Activated naive CD8-positive, alpha-beta T cell treated with anti-CD3 and anti-CD28 coated beads, Interleukin-2, amount 50 U/mL, for 16 hours (primary cell): Measurements from ENCODE around the gene COX4I1.

Source experiments
- DNase-seq: peaks from one replicate; pipeline ENCODE4 v3.0.0-alpha.2; 2020; ENCODE audit warnings: low read depth, low spot score

COX4I1 gene

DNA sequence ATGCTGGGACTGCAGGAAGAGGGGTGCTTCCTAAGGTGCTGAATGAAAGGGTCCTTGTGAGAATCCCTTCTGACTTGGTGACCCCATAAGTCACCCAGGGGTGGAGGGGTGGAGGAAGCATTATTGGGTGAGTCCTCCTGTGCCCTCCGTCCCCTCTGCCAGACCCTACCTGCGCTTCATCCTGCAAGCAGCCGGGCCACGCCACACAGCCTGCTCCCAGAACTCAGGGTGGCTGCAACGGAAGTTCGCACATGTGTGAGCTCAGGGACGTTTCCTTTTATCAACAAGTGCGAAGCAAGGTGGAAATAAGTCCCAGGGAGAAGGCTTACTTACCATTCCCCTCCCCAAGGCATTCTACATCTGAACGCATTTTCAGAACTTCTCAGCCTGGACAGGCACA lies 40.9 kb downstream of the COX4I1 start:
- no peak for DNase-seq

DNA sequence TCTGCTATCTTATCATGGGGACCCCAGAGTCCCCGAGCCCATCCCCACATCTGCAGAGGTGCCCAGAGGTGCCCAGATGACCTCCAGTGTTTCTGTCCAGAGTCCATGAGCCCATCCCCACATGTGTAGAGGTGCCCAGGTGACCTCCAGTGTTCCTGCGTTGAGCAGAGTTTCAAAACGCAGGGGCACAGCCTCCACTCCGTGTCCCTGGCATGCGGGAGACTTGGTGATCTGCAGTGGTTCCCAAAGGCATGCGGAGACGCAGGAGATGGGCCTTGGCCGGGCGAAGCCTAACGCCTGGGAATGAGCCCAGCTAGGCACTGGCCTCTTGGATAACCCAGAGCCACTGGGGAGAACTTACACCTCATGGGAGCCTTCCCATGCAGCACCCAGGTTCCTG lies 41.3 kb downstream of the COX4I1 start:
- no peak for DNase-seq

DNA sequence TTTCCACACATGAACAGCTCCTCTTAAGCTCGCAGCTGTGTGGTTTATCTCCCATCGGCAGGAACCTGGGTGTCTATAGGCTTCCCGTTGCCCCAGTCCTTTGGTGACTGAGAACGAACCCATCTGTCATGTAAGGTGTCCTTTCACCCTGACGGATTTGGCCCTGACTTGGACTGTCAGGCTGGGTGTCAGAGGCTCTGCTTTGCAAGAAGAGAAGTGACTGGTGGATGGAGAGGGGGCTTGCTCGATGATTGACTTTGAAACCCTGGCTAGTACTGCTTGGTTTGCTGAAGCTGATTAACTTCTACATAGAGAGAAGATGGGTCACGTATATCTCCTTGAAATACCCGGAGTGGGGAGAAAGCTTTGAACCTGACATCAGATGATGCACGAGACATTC lies 42.9 kb downstream of the COX4I1 start:
- DNase-seq, result no peak

DNA sequence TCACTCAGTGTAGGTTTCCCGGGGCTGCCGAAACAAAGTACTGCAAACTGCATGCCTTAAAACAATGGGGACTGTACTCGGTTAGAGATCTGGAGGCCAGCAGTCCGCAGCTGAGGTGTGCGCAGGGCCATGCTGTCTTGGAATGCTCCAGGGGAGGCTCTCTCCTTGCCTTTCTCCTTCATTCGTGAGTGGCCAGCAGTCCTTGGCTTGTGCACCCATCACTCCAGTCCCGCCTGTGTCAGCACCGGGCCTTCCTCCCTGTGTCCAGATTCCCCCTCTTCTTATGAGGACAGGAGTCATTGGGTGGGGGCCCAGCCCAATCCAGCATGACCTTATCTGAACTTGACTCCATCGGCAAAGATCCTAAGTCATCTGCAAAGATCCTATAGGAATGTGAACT lies 43.4 kb downstream of the COX4I1 start:
- no peak for DNase-seq

DNA sequence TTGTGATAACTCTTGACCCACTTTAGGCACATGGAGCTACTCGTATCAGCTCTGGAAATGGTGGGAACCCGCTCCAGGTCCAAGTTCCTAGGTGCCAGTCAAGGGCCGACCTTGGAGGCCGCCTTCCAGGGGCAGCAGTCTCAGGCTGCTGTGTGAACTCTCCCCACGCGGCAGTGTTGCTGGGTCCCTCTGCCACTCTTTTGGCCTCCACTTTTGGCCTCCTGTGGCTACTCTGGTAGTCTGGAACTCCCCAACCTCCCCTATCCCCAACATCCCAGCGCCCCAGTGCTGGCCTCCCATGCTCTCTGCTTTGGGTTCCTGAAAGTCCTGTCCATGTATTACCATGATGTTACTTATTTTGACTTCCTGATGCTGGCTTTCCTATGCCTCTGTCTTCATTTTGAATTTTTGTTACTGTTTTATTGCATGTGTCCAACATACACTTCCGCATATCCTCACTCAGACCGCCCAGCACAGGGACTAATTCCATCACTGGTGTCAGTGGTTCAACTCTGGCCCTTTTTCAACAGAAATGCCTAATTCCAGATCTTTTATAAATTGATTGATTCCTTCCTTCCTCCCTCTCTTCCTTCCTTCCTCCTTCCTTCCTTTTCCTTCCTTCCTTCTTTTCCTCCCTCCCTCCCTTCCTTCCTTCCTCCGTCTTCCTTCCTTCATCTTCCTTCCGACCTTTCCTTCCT lies 44.1 kb downstream of the COX4I1 start:
- DNase-seq, result no peak

DNA sequence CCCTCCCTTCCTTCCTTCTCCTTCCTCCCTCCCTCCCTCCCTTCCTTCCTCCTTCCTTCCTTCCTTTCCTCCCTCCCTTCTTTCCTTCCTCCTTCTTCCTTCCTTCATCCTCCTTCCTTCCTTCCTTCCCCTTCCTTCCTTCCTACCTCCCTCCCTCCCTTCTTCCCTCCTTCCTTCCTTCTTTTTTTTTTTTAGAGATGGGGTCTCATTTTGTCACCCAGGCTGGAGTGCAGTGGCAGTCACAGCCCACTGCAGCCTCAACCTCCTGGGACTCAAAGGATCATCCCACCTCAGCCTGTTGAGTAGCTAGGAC lies 44.6 kb downstream of the COX4I1 start:
- DNase-seq, result no peak

DNA sequence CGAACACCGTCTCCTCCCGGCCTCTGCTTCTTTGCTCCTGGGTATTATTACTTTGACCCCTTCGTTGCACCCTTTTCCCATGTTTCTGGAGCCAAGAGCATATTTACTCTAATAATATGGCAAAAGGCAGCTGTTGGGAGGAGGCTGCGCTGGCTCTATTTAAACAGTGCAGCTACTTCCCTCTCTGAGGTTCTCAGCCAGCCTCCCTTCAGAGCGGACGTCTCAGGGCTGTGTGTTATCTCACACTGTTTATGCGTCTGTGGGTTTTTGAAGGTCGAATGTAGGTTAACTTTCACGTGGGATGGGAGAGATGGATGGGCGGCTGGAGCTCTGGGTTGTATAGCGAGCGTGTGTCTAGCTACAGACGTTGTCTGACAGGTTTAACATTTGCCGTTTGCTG lies 45.3 kb downstream of the COX4I1 start:
- DNase-seq, result no peak

DNA sequence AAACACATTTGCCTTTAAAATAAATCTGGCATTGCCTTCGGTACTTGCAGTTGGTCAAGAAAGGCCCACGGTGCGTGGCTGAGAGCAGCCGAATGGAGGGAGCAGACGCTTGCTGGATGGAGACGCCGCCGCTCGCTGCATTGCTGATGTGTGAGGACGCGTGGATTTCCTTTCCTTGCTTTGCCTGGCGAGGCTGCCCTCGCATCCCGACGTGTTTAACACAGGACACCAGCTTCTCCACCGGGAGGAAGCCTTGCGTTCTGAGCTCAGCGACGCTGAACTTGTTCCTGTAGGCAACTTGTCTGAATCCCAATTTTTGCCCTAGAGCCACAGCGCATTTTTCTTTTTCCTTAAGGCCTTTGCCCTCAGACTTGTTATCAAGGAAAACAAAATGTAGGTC lies 45.8 kb downstream of the COX4I1 start:
- DNase-seq, result no peak

DNA sequence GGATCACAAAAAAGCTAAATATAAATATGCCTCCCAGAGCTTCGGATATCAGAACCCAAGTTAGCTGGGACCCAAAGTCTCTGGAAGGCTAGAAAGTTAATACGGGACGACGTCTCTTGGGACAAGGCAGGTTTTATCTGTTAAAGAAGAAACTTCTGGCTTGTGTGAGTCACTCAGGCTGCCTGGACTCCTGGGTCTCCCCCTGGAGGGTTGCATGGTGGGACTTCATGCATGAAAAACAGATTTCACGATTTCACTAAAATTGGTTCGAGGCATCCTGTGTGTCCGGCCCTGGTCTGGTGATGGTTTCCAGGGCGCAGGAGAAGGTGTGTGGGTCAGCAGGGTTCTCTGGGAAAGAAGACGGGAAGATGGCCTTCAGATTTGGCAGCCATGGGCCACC lies 47.0 kb downstream of the COX4I1 start:
- no peak for DNase-seq

DNA sequence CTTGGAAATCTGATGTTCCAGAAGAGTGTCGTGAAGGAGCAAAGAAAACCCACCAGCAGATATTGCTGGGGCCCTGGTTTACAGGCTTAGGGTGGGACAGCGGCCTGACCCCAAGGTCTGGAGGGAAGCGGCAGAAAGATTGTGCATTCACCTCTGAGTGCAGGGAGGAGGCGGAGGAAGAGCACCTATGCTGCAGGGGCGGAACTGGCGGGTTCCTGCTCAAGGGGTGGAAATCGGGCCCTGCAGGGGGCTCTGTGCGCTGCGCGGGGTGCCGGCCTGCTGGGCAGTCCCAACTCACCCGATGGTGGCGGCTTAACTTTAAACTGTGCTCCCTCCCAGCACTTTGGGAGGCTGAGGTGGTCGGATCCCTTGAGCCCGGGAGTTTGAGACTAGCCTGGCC lies 47.5 kb downstream of the COX4I1 start:
- DNase-seq, result no peak

DNA sequence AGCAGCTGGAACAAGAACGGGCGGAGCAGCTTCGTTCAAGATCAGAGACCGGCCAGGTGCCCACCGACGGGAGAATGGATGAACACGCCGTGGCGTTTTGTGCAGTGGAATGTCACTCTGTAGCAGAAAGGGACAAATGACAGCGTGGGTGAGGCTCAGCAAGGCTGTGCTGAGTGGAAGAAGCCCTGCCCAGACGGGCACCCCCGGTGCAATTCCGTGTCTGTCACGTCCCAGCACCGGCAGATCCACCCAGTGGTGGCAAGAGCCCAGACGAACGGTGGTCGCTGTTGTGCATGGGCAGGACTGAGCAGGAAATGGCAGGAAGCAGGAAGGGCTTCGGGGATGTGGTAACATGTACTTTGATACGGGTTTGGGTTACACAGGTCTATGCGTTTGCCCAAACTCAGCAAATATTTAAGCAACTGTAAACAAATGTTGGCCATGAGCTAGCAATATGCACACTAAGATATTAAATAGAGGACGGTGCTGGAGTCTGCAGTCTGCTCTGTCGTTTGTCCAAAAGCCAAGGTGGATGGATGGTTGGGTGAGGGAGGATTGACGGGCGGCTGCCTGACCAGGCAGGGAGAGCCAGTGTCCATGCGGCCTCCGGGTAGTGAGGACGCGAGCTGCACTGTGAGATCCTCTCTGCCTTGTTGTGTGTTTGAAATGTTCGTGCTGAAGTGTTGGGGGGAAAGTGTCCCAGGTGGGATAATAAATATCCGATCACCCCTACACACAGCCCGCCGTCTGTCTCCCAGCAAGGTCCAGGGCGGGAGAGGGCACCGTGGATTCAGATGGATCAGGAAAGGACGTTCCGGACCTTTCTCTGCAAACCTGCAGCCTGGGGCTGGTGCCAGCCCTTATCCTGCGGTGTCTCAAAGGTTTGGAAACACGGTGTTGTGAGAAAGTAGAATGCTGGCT lies 48.4 kb downstream of the COX4I1 start:
- no peak for DNase-seq

DNA sequence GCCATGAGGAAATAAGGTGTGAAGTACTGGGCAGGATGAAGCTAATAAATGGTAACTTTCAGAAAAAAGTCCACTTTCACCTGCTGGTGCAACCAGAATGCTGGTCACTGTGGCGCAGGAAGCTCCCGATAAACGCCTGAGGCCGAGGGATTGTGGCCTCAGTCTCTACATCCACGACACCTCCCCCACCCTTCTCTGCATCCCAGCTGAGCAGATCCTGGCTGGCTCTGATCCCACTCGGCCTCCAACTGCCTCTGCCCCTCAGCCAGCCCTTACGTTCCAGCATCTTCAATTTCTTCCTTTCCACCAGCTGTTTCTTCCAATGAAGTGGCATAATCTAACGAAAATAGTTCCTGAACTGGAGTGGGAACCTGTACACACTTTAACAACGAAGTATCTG lies 49.5 kb downstream of the COX4I1 start:
- DNase-seq, result no peak

DNA sequence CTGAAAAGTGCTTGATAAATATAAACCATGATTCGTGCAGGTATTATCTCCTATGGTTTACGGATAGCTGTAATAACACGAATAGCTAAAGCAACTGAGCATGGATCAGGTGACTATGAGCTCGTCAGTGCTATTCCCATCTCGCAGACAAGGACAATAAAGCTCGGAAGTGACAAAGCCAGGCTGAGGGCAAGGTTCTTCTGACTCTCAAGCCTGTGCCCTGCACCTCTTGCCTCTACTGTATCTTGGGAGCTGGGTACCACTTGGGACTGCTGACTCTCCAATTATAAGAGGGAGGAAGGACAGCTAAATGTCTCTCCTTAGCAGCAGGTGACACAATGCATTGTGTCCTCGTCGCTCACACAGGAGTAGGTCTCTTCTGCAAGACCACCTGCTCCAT lies 49.9 kb downstream of the COX4I1 start:
- DNase-seq, result no peak

DNA sequence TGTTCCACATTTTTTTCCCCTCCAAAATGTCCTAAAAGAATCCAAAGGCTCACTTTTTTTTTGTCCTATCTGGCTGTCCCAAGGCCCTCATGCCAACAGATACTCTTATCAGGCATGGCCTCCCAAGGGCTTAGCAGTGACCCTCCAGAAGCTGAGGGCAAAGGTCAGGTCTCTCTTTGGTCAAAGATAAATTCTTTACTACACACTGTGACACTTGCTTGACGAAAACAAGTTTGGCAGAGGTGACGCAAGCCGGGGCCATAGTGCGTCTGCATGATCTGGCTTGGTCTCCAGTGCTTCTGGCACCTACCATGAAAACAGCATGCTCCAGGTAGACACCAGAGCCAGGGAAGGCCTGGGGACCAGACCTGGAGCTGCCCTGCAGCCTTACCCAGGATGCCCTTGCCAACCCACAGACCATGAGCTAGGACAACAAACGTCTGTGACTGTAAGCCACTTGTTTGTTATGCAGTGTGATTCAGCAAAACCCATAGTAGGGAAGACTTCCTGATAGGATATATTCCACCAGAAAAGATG lies 50.9 kb downstream of the COX4I1 start:
- no peak for DNase-seq

DNA sequence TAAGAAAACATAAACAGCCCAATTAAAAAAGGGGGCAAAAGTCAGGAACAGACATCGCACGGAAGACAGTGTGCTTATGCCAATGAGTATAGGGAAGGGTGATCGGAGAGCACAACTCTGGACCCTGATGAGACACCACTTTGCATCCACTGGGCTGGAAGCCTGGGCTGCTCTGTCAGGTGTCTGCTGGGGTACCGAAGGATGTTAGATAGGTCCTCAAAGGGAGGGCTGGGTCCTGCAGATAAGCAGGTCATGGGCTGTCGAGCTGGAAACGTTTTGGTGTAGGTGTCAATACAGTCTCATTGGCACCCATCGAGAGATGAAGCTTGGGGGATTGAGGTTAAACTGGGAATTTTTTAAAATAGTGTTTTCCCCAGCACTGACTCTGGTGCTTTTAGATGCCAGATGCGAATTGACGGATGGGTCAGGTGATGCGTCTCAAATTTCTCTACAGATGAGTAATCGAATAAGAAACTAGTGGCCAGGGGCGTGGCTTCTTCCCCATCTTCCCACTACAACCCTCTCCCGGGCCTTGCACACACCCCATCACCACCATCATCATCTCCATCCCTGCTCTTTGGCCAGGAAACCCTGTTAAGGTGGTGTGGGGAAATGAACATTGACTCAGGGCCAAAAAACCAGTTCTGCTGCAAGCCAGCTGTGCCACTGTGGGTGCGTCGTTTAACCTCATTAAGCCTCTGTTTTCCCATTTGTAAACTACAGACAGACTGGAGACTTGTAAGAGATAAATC lies 51.7 kb downstream of the COX4I1 start:
- DNase-seq, result no peak

DNA sequence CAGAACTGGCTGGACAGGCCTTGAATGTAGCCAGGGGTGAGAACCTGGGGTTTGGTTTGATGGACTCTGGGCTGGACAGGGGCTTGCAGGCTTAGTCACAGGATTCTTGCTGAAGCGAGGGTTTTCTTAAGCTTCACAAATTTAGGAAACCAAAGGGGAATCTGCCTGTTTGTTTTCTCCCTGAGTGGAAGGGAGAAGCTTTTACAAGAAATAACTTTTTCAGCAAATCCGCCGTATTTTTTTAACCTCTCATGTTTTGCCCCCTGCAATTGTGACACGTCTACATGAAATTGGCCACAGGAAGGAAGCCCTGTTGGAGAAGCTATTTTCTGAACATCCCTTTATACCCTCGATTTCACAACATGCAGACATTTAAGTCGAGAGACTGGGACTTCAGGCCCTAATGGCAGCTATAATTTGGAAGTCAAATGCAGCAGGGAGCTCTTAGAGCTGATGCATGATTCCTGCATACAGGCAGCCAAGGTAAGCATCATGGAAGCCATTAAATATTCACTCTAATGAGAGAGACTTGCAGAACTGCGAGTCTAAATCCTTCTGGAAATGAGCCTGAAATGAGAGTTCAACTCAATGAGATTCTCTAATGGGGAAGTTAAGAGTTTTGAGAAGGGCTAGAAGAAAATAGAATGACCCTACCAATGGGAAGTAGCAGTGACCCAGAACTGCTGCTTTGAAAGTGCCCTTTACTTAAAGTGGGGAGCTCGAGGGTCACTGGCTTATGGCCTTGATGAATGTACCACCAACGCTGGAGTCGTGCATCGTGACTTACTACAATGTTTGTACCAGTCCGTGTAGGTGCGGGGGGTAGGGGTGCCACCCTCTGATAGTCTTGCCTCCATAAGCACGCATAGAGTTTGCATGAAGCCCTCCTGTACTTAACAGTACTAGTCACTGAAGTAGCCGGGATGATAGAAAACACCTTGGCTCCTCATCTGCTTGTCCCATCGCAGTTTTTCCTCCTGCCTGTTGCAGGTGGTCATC lies 54.4 kb downstream of the COX4I1 start:
- DNase-seq, result no peak

DNA sequence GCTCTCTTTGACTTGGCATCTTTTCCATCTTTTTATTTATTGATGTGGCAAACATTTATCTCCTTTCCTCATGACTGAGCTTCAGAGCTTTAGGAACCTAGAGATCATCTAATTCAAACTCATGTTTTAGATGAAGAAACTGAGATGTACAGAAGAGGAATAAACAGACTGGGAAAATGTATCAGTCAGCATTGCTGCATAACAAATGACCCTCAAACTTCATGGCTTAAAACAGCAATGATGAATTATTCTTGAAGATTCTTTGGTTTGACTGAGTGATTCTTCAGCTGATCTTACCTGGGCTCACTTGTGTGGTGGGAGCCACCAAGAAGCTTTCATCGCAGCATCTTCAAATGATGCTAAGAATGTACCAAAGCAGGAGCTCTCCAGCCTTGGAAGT lies 55.4 kb downstream of the COX4I1 start:
- no peak for DNase-seq

DNA sequence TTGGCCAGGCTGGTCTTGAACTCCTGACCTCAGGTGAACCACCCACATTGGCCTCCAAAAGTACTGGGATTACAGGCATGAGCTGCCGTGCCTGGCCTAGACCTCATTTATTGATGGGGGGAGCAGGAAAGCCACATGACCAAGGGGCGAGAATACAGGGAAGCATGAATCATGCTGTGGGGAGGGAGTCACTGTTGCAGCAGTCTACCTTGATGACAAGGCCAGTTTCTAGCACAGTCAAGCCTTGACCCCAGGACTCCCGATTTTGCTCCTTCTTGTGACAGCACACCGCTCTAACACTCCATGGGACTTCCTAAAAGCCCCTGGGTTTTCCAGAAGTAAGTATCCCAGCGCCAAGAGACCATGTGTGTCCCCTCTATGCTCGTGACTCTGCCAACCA lies 56.6 kb downstream of the COX4I1 start:
- DNase-seq, result no peak

DNA sequence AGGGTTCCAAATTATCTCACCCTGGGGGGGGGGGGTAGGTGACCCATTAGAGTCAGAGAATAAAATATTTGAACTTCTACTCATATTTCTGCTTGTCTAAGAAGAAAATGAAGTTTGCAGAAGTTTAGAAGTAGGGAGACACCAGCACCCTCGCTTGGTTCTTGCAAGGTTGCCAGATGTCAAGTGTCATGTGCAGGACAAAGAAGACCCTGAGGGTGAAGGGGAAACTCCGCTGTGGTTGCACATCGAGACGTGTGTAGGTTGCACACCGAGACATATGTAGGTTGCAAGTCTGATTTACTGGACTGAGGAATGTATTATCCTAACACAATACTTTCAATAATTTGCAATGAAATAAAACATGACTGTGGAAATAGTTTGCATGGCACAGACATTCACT lies 57.1 kb downstream of the COX4I1 start:
- DNase-seq, result no peak
